ENCODE measurements around the gene GPA33. TPM values are rescaled to one million over a fixed set of nuclear protein-coding genes. Genes with fewer than 3 reads are reported as not detected.
A peak's percentile ranks its signal among the peaks of the same experiment; 100 is the strongest.

Gene GPA33
- total RNA-seq, 3 donors from 2014 or later (not counting 1 experiment from before 2014, with no cell fraction given), result 2.9 to 4.6 (median 4.5) TPM

DNA sequence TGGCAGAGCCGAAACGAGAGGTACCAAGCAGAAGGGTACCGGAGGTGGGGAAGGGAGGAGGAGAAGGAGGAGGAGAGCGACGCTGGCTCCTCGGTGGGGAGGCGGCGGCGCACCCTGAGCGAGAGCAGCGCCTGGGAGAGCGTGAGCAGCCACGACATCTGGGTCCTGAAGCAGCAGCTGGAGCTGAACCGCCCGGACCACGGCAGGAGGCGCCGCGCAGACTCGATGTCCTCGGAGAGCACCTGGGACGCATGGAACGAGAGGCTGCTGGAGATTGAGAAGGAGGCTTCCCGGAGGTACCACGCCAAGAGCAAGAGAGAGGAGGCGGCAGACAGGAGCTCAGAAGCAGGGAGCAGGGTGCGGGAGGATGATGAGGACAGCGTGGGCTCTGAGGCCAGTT is 36.1 kb upstream of the GPA33 start:
- TF ChIP-seq CTCF (IDR thresholded peaks at IDR 0.05), result no peak
- WGBS (ENCODE audit: insufficient coverage), result 92% methylated on average over 28 of the region's 28 CpGs
- no peak overlapping the region for H3K27ac ChIP-seq (ENCODE audit: low read length)
- H3K4me3 Mint-ChIP-seq, result no peak overlapping the region
- H3K27me3 ChIP-seq (ENCODE audit: control insufficient read depth, insufficient read depth, low read length), result no peaks in the 10 kb centered on the region
- intact Hi-C loops (cut with micrococcal nuclease), result loop anchor here (5.0 kb wide), 1 partner anchor 214 kb away; no protein-coding TSS in a partner anchor
- H3K9me3 Mint-ChIP-seq, result no peaks in the 10 kb centered on the region
- ATAC-seq (no peak), DNase-seq (no peak)
- no peak overlapping the region for H3K27ac Mint-ChIP-seq
- peaks cover 2 to 13% of the 10 kb centered on the region in 2 donors for H3K4me1 Mint-ChIP-seq
- peaks cover 5% of the 10 kb centered on the region for H3K4me1 ChIP-seq (ENCODE audit: control insufficient read depth, insufficient read depth, low read length)
- H3K9me3 ChIP-seq (ENCODE audit: control insufficient read depth, insufficient read depth, low read length), result no peaks in the 10 kb centered on the region
- H3K27me3 Mint-ChIP-seq (ENCODE audit: low read depth in 2 of 2), result peaks cover 32 to 37% of the 10 kb centered on the region in 2 donors
- no peak overlapping the region for H3K4me3 ChIP-seq (ENCODE audit: low read length)
- no peaks in the 10 kb centered on the region for H3K36me3 ChIP-seq (ENCODE audit: control insufficient read depth, insufficient read depth, low read length)
- no peaks in the 10 kb centered on the region for H3K36me3 Mint-ChIP-seq

DNA sequence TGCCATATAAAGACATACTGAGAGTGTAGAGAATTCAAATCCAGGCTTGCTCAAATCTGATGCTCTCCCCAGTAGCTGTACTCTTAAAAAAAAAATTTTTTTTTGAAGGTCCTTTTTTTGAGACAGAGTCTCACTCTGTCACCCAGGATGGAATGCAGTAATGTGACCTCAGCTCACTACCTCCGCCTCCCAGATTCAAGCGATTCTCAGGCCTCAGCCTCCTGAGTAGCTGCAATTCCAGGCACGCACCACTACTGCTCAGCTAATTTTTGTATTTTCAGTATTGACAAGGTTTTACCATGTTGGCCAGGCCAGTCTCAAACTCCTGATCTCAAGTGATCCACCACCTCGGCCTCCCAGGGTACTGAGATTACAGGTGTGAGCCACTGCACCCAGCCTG is 32.4 kb upstream of the GPA33 start:
- no peaks in the 10 kb centered on the region for H3K9me3 Mint-ChIP-seq
- TF ChIP-seq CTCF (IDR thresholded peaks at IDR 0.05), result no peak
- Histone ChIP-seq H3K9me3 (ENCODE audit: control insufficient read depth, insufficient read depth, low read length) (no peaks in the 10 kb centered on the region), H3K27me3 (ENCODE audit: control insufficient read depth, insufficient read depth, low read length) (no peaks in the 10 kb centered on the region), H3K27ac (ENCODE audit: low read length) (no peak overlapping the region), H3K4me1 (ENCODE audit: control insufficient read depth, insufficient read depth, low read length) (peaks cover 11% of the 10 kb centered on the region), H3K36me3 (ENCODE audit: control insufficient read depth, insufficient read depth, low read length) (no peaks in the 10 kb centered on the region), H3K4me3 (ENCODE audit: low read length) (no peak overlapping the region)
- intact Hi-C loops (cut with micrococcal nuclease), result no loop called here
- no peak for ATAC-seq
- H3K4me1 Mint-ChIP-seq, result peaks cover 7 to 24% of the 10 kb centered on the region in 2 donors
- DNase-seq, result no peak
- 93% methylated on average over 4 of the region's 4 CpGs for WGBS (ENCODE audit: insufficient coverage)
- H3K27me3 Mint-ChIP-seq (ENCODE audit: low read depth in 2 of 2), result peaks cover 17 to 30% of the 10 kb centered on the region in 2 donors
- H3K27ac Mint-ChIP-seq, result no peak overlapping the region
- H3K4me3 Mint-ChIP-seq, result peak overlapping the region; percentile 56
- H3K36me3 Mint-ChIP-seq, result no peaks in the 10 kb centered on the region

DNA sequence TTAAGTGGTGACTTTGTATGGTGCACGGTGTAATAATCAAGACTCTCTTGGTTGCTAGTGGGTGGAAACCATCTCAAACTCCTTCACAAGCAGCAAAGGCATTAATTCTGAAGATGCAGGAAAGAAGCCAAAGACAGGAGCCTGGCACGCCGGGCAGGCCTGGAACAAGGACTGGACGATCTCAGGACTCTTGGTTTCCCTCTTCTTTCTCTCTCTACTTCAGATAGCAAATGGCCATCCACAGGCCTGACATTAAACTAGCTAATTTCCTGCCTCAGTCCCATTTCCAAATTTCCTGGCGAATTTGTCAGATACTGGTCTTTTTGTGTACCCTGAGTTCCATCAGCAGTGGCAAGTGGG is 31.9 kb upstream of the GPA33 start:
- peak overlapping the region; percentile 76 for H3K4me3 Mint-ChIP-seq
- H3K4me1 Mint-ChIP-seq, result peaks cover 7 to 24% of the 10 kb centered on the region in 2 donors
- no peak for TF ChIP-seq CTCF (IDR thresholded peaks at IDR 0.05)
- Histone ChIP-seq H3K4me1 (ENCODE audit: control insufficient read depth, insufficient read depth, low read length) (peaks cover 11% of the 10 kb centered on the region), H3K36me3 (ENCODE audit: control insufficient read depth, insufficient read depth, low read length) (no peaks in the 10 kb centered on the region), H3K4me3 (ENCODE audit: low read length) (no peak overlapping the region), H3K27me3 (ENCODE audit: control insufficient read depth, insufficient read depth, low read length) (no peaks in the 10 kb centered on the region), H3K9me3 (ENCODE audit: control insufficient read depth, insufficient read depth, low read length) (no peaks in the 10 kb centered on the region), H3K27ac (ENCODE audit: low read length) (no peak overlapping the region)
- H3K27me3 Mint-ChIP-seq (ENCODE audit: low read depth in 2 of 2), result peaks cover 13 to 26% of the 10 kb centered on the region in 2 donors
- ATAC-seq, result no peak
- intact Hi-C loops (cut with micrococcal nuclease), result no loop called here
- no peaks in the 10 kb centered on the region for H3K9me3 Mint-ChIP-seq
- DNase-seq, result no peak
- no peaks in the 10 kb centered on the region for H3K36me3 Mint-ChIP-seq
- H3K27ac Mint-ChIP-seq, result no peak overlapping the region
- WGBS (ENCODE audit: insufficient coverage), result 97% methylated on average over 4 of the region's 5 CpGs
